ENCODE results near the gene MYBPHL.
"Not testable (repeated sequence)": the region's sequence is repeated elsewhere in the genome, so short reads cannot be mapped to it uniquely, and the experiment has no call there.

MYBPHL gene

GRCh38 chr1:109307274-109308021, 637 bp upstream of the MYBPHL start:
- H3K27ac ChIP-seq = no peak overlapping the region
- no peak for TF ChIP-seq ZFX (IDR thresholded peaks at IDR 0.05; ENCODE audit: borderline replicate concordance)
- TF ChIP-seq, protein P1, sequence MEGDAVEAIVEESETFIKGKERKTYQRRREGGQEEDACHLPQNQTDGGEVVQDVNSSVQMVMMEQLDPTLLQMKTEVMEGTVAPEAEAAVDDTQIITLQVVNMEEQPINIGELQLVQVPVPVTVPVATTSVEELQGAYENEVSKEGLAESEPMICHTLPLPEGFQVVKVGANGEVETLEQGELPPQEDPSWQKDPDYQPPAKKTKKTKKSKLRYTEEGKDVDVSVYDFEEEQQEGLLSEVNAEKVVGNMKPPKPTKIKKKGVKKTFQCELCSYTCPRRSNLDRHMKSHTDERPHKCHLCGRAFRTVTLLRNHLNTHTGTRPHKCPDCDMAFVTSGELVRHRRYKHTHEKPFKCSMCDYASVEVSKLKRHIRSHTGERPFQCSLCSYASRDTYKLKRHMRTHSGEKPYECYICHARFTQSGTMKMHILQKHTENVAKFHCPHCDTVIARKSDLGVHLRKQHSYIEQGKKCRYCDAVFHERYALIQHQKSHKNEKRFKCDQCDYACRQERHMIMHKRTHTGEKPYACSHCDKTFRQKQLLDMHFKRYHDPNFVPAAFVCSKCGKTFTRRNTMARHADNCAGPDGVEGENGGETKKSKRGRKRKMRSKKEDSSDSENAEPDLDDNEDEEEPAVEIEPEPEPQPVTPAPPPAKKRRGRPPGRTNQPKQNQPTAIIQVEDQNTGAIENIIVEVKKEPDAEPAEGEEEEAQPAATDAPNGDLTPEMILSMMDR (IDR thresholded peaks at IDR 0.05) = no peak

DNA sequence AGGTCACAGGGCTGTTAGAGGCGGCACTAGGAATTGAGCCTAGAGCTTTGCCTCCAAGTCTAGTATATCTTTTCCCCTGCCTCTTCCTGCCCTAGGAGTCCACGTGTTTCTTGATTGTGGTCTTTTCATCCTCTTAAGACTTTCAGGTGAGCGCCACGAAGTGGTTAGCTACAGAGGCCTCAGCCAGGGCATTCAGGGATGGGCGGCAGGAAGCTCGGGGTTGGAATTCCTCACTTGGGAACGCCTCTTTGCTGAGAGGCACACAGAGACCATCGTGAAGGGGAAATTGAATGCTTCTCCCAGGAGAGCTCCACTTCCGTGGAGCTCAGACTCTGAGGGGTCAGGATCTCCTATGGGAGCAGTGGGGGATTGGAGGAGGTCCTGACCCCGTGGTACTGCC, 820 bp downstream of the MYBPHL start:
- H3K27ac ChIP-seq = not testable (repeated sequence)

GRCh38 chr1:109304226-109304920, 2.4 kb downstream of the MYBPHL start:
- no peak overlapping the region for H3K27ac ChIP-seq
- TF ChIP-seq ZFX (IDR thresholded peaks at IDR 0.05; ENCODE audit: borderline replicate concordance) = no peak
- TF ChIP-seq, protein P1 (IDR thresholded peaks at IDR 0.05) = no peak

DNA sequence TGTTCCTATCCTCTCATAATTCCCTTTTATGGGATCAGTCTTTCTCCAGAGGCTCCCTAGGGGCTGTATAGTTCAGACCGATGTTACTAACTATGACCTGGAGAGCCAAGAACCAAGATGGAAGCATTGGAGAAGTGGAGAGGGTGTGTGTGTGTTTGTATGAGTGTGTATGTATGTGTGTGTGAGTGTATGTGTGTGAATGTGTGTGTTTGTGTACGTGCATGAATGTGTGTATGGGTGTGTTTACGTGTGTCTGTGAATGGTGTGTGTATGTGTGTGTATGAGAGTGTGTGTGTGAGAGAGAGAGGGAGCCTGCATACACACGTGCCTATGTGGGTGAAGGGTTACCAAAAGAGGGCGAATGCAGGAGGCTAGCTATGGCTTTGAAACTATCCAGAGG, 4.9 kb downstream of the MYBPHL start:
- H3K27ac ChIP-seq = no peak overlapping the region
- TF ChIP-seq, protein P1 (IDR thresholded peaks at IDR 0.05) = no peak
- TF ChIP-seq ZFX (IDR thresholded peaks at IDR 0.05; ENCODE audit: borderline replicate concordance) = no peak

DNA sequence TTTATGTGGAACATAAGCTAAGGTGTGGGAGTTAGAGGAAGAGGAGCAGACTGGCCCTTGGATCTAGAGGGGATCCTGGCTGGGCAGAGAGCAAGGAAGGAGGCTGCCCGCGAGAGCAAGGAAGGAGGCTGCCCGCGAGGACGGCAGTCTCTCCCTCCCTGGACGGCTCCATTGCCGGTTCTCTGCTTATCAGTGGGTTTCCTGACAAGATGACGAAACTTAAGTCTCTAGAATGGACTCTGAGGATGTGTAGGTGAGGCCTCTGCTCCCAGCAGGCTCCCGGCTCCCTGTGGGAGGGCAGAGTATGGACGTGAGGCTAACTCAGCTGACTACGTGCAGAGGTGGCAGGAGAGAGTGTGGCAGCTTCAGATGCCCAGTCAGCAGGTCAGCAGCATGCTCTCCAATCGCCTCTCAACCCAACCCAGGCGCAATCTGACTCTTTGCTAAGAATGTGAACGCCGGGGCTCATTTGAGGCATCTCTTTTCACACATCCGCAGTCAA, 6.1 kb downstream of the MYBPHL start:
- H3K27ac ChIP-seq = no peak overlapping the region
- TF ChIP-seq ZFX (IDR thresholded peaks at IDR 0.05; ENCODE audit: borderline replicate concordance) = no peak
- TF ChIP-seq, protein P1 (IDR thresholded peaks at IDR 0.05) = no peak

GRCh38 chr1:109299558-109300343, 7.1 kb downstream of the MYBPHL start:
- TF ChIP-seq, protein P1 (IDR thresholded peaks at IDR 0.05) = no peak
- TF ChIP-seq ZFX (IDR thresholded peaks at IDR 0.05; ENCODE audit: borderline replicate concordance) = no peak
- H3K27ac ChIP-seq = no peak overlapping the region

DNA sequence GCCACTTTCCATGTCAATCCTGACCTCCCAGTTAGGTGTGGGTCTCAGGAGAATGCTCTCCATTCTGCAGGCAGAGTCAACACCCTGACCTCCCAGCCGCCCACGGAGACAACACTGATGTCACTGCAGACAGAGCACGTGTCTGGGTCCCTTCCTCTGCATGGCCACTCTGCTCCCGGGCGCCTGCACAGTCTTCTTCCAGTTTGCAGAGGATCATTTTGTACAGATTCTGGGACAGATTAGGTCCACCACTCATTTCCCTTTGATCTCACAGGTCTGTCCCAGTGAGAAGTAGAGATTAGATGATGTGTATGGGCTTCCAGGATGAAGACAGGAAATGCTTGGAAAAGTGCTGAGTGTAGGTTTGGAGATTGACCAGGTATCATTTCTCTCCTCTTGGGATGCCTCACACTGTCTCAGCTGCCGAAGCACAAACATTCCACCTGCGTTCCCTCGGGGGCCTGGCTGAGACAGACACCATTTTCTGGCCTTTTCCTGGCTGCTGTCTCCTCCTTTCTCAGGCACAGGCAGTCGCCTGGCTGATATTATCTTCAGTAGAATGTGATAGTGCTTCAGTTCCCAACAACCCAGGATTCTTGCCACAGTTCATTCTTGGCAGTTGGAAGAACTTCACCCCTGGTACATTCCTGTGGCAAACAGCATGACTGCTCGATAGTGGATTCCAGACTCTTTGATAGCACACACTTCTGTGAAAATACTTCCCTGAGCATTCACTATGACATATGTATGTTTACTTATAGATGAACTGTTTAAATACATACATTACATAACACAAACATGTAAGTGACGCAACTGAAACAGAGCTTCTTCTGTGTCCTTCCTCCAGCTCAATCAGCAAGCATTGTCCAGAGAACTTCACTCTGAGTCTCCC, 7.9 kb downstream of the MYBPHL start:
- TF ChIP-seq ZFX (IDR thresholded peaks at IDR 0.05; ENCODE audit: borderline replicate concordance) = no peak
- TF ChIP-seq, protein P1 (IDR thresholded peaks at IDR 0.05) = no peak
- H3K27ac ChIP-seq = peak overlapping the region; percentile 37

All from 22Rv1 (cell line).